Measurements from ENCODE around the gene CNGB1.

CNGB1 gene

GRCh38 chr16:57997176-57997527 is 26.2 kb upstream of the CNGB1 start:
- H3K27me3 ChIP-seq (ENCODE audit: control insufficient read depth, insufficient read depth, low read length, poor library complexity, severe bottlenecking): no peaks in the 10 kb centered on the region
- H3K27ac ChIP-seq (ENCODE audit: insufficient read depth, low read depth, low read length, poor library complexity, severe bottlenecking): no peak overlapping the region
- WGBS, 2 experiments: 97% methylated on average over 35 of the region's 35 CpGs
- H3K9me3 ChIP-seq (ENCODE audit: control insufficient read depth, low read length): no peaks in the 10 kb centered on the region
- peaks cover 10% of the 10 kb centered on the region for H3K4me1 ChIP-seq (ENCODE audit: control insufficient read depth, insufficient read depth, low read length)
- no peak overlapping the region for H3K4me3 ChIP-seq (ENCODE audit: insufficient read depth, low read depth, low read length)
- H3K36me3 ChIP-seq (ENCODE audit: control insufficient read depth, insufficient read depth, low read length): peaks cover 3% of the 10 kb centered on the region

GRCh38 chr16:57996406-57997175 is 25.7 kb upstream of the CNGB1 start:
- peaks cover 3% of the 10 kb centered on the region for H3K36me3 ChIP-seq (ENCODE audit: control insufficient read depth, insufficient read depth, low read length)
- H3K27me3 ChIP-seq (ENCODE audit: control insufficient read depth, insufficient read depth, low read length, poor library complexity, severe bottlenecking): no peaks in the 10 kb centered on the region

GRCh38 chr16:57995721-57996405 is 24.9 kb upstream of the CNGB1 start:
- no peak overlapping the region for H3K27ac ChIP-seq (ENCODE audit: insufficient read depth, low read depth, low read length, poor library complexity, severe bottlenecking)
- H3K4me3 ChIP-seq (ENCODE audit: insufficient read depth, low read depth, low read length): no peak overlapping the region
- 92 to 94% methylated on average over 18 of the region's 18 CpGs for WGBS, 2 experiments
- peaks cover 3% of the 10 kb centered on the region for H3K36me3 ChIP-seq (ENCODE audit: control insufficient read depth, insufficient read depth, low read length)
- H3K4me1 ChIP-seq (ENCODE audit: control insufficient read depth, insufficient read depth, low read length): peaks cover 5% of the 10 kb centered on the region
- H3K9me3 ChIP-seq (ENCODE audit: control insufficient read depth, low read length): no peaks in the 10 kb centered on the region
- no peaks in the 10 kb centered on the region for H3K27me3 ChIP-seq (ENCODE audit: control insufficient read depth, insufficient read depth, low read length, poor library complexity, severe bottlenecking)

More at GRCh38 chr16:57996406-57997175, 25.7 kb upstream of the CNGB1 start:
- H3K27ac ChIP-seq (ENCODE audit: insufficient read depth, low read depth, low read length, poor library complexity, severe bottlenecking): no peak overlapping the region
- 95 to 96% methylated on average over 62 of the region's 62 CpGs for WGBS, 2 experiments
- H3K9me3 ChIP-seq (ENCODE audit: control insufficient read depth, low read length): no peaks in the 10 kb centered on the region
- H3K4me3 ChIP-seq (ENCODE audit: insufficient read depth, low read depth, low read length): no peak overlapping the region
- H3K4me1 ChIP-seq (ENCODE audit: control insufficient read depth, insufficient read depth, low read length): peaks cover 5% of the 10 kb centered on the region

- no peaks in the 10 kb centered on the region for H3K27me3 ChIP-seq (ENCODE audit: control insufficient read depth, insufficient read depth, low read length, poor library complexity, severe bottlenecking)
- H3K27ac ChIP-seq (ENCODE audit: insufficient read depth, low read depth, low read length, poor library complexity, severe bottlenecking): no peak overlapping the region
- 41% methylated on average over 4 of the region's 4 CpGs for WGBS, 2 experiments
- no peaks in the 10 kb centered on the region for H3K9me3 ChIP-seq (ENCODE audit: control insufficient read depth, low read length)
- H3K4me3 ChIP-seq (ENCODE audit: insufficient read depth, low read depth, low read length): no peak overlapping the region
- H3K4me1 ChIP-seq (ENCODE audit: control insufficient read depth, insufficient read depth, low read length): peaks cover 5% of the 10 kb centered on the region
- peaks cover 3% of the 10 kb centered on the region for H3K36me3 ChIP-seq (ENCODE audit: control insufficient read depth, insufficient read depth, low read length)
Observed at GRCh38 chr16:57994778-57995177, 23.9 kb upstream of the CNGB1 start.

GRCh38 chr16:57994361-57994760 is 23.4 kb upstream of the CNGB1 start:
- 93 to 94% methylated on average over 4 of the region's 4 CpGs for WGBS, 2 experiments
- no peaks in the 10 kb centered on the region for H3K9me3 ChIP-seq (ENCODE audit: control insufficient read depth, low read length)

GRCh38 chr16:57993897-57994296 is 23.0 kb upstream of the CNGB1 start:
- Histone ChIP-seq H3K36me3 (ENCODE audit: control insufficient read depth, insufficient read depth, low read length) (peaks cover 3% of the 10 kb centered on the region), H3K4me1 (ENCODE audit: control insufficient read depth, insufficient read depth, low read length) (no peaks in the 10 kb centered on the region), H3K4me3 (ENCODE audit: insufficient read depth, low read depth, low read length) (no peak overlapping the region), H3K27me3 (ENCODE audit: control insufficient read depth, insufficient read depth, low read length, poor library complexity, severe bottlenecking) (no peaks in the 10 kb centered on the region), H3K9me3 (ENCODE audit: control insufficient read depth, low read length) (no peaks in the 10 kb centered on the region), H3K27ac (ENCODE audit: insufficient read depth, low read depth, low read length, poor library complexity, severe bottlenecking) (no peak overlapping the region)
- WGBS, 2 experiments: 93 to 95% methylated on average over 5 of the region's 5 CpGs

More at GRCh38 chr16:57994361-57994760, 23.4 kb upstream of the CNGB1 start:
- Histone ChIP-seq H3K36me3 (ENCODE audit: control insufficient read depth, insufficient read depth, low read length) (peaks cover 3% of the 10 kb centered on the region), H3K4me3 (ENCODE audit: insufficient read depth, low read depth, low read length) (no peak overlapping the region), H3K27ac (ENCODE audit: insufficient read depth, low read depth, low read length, poor library complexity, severe bottlenecking) (no peak overlapping the region), H3K27me3 (ENCODE audit: control insufficient read depth, insufficient read depth, low read length, poor library complexity, severe bottlenecking) (no peaks in the 10 kb centered on the region), H3K4me1 (ENCODE audit: control insufficient read depth, insufficient read depth, low read length) (peaks cover 3% of the 10 kb centered on the region)

GRCh38 chr16:57993438-57993837 is 22.5 kb upstream of the CNGB1 start:
- Histone ChIP-seq H3K36me3 (ENCODE audit: control insufficient read depth, insufficient read depth, low read length) (peaks cover 3% of the 10 kb centered on the region), H3K9me3 (ENCODE audit: control insufficient read depth, low read length) (no peaks in the 10 kb centered on the region), H3K27me3 (ENCODE audit: control insufficient read depth, insufficient read depth, low read length, poor library complexity, severe bottlenecking) (no peaks in the 10 kb centered on the region), H3K4me3 (ENCODE audit: insufficient read depth, low read depth, low read length) (no peak overlapping the region), H3K27ac (ENCODE audit: insufficient read depth, low read depth, low read length, poor library complexity, severe bottlenecking) (no peak overlapping the region), H3K4me1 (ENCODE audit: control insufficient read depth, insufficient read depth, low read length) (no peaks in the 10 kb centered on the region)
- 92 to 93% methylated on average over 8 of the region's 8 CpGs for WGBS, 2 experiments

- H3K4me3 ChIP-seq (ENCODE audit: insufficient read depth, low read depth, low read length): no peak overlapping the region
- H3K4me1 ChIP-seq (ENCODE audit: control insufficient read depth, insufficient read depth, low read length): no peaks in the 10 kb centered on the region
- no peak overlapping the region for H3K27ac ChIP-seq (ENCODE audit: insufficient read depth, low read depth, low read length, poor library complexity, severe bottlenecking)
- H3K27me3 ChIP-seq (ENCODE audit: control insufficient read depth, insufficient read depth, low read length, poor library complexity, severe bottlenecking): peaks cover 6% of the 10 kb centered on the region
- peaks cover 3% of the 10 kb centered on the region for H3K36me3 ChIP-seq (ENCODE audit: control insufficient read depth, insufficient read depth, low read length)
- no peaks in the 10 kb centered on the region for H3K9me3 ChIP-seq (ENCODE audit: control insufficient read depth, low read length)
- WGBS, 2 experiments: 87 to 91% methylated on average over 6 of the region's 6 CpGs
Observed at GRCh38 chr16:57992084-57992483, 21.2 kb upstream of the CNGB1 start.

- H3K4me1 ChIP-seq (ENCODE audit: control insufficient read depth, insufficient read depth, low read length): no peaks in the 10 kb centered on the region
- WGBS, 2 experiments: 89 to 92% methylated on average over 11 of the region's 11 CpGs
- H3K4me3 ChIP-seq (ENCODE audit: insufficient read depth, low read depth, low read length): no peak overlapping the region
- no peak overlapping the region for H3K27ac ChIP-seq (ENCODE audit: insufficient read depth, low read depth, low read length, poor library complexity, severe bottlenecking)
- H3K36me3 ChIP-seq (ENCODE audit: control insufficient read depth, insufficient read depth, low read length): peaks cover 3% of the 10 kb centered on the region
- H3K27me3 ChIP-seq (ENCODE audit: control insufficient read depth, insufficient read depth, low read length, poor library complexity, severe bottlenecking): peaks cover 11% of the 10 kb centered on the region
- no peaks in the 10 kb centered on the region for H3K9me3 ChIP-seq (ENCODE audit: control insufficient read depth, low read length)
Observed at GRCh38 chr16:57991551-57992059, 20.7 kb upstream of the CNGB1 start.

GRCh38 chr16:57988929-57989328 is 18.0 kb upstream of the CNGB1 start:
- peaks cover 2% of the 10 kb centered on the region for H3K36me3 ChIP-seq (ENCODE audit: control insufficient read depth, insufficient read depth, low read length)
- WGBS, 2 experiments: 83 to 91% methylated on average over 1 of the region's 1 CpG
- H3K4me1 ChIP-seq (ENCODE audit: control insufficient read depth, insufficient read depth, low read length): peaks cover 12% of the 10 kb centered on the region
- H3K4me3 ChIP-seq (ENCODE audit: insufficient read depth, low read depth, low read length): no peak overlapping the region
- no peak overlapping the region for H3K27ac ChIP-seq (ENCODE audit: insufficient read depth, low read depth, low read length, poor library complexity, severe bottlenecking)
- peaks cover 38% of the 10 kb centered on the region for H3K27me3 ChIP-seq (ENCODE audit: control insufficient read depth, insufficient read depth, low read length, poor library complexity, severe bottlenecking)
- H3K9me3 ChIP-seq (ENCODE audit: control insufficient read depth, low read length): no peaks in the 10 kb centered on the region

All from ectodermal cell (in vitro differentiated cells).